ENCODE results near the gene TP53RK. TPM values are rescaled to one million over a fixed set of nuclear protein-coding genes. Genes with fewer than 3 reads are reported as not detected.
A peak's percentile ranks its signal among the peaks of the same experiment; 100 is the strongest.

Gene TP53RK
- total and polyA plus RNA-seq, 2 of the 13 experiments (the other 11 are each of a cell fraction or from before 2014, with no cell fraction given) = 12.9 to 25.5 TPM

GRCh38 chr20:46640536-46641311 is 48.5 kb downstream of the TP53RK start (continued):
- TF ChIP-seq BRF2 (CRISPR knock-in tag; IDR thresholded peaks at IDR 0.05) (no peak), NFKB2 (CRISPR knock-in tag; IDR thresholded peaks at IDR 0.05; ENCODE audit: borderline replicate concordance) (peak; percentile 65; the same call in 1 of the 2 replicates), SIN3B (IDR thresholded peaks at IDR 0.05; ENCODE audit: low read length) (no peak), ZFP36L2 (CRISPR knock-in tag; IDR thresholded peaks at IDR 0.05) (no peak), SNRNP70 (IDR thresholded peaks at IDR 0.05; ENCODE audit: low read depth, low read length) (no peak), ZBTB34 (CRISPR knock-in tag; IDR thresholded peaks at IDR 0.05) (no peak), IRX3 (CRISPR knock-in tag; IDR thresholded peaks at IDR 0.05; ENCODE audit: borderline replicate concordance, low read depth) (no peak), NR2F1 (CRISPR knock-in tag; IDR thresholded peaks at IDR 0.05) (peak; percentile 78 to 84), ZNF296 (CRISPR knock-in tag; conservative IDR thresholded peaks at IDR 0.05) (peak; percentile 35; the same call in 1 of the 2 replicates), ZNF816 (CRISPR knock-in tag; IDR thresholded peaks at IDR 0.05; ENCODE audit: borderline replicate concordance) (no peak), RNF2 (conservative IDR thresholded peaks at IDR 0.05; ENCODE audit: low read depth) (peak; percentile 60; the same call in 1 of the 2 replicates), RNF219 (CRISPR knock-in tag; IDR thresholded peaks at IDR 0.05) (no peak), RFXAP (CRISPR knock-in tag; IDR thresholded peaks at IDR 0.05; ENCODE audit: borderline replicate concordance) (peak; percentile 87; the same call in 1 of the 2 replicates), ZNF839 (CRISPR knock-in tag; IDR thresholded peaks at IDR 0.05; ENCODE audit: borderline replicate concordance) (no peak), ZNF747 (CRISPR knock-in tag; IDR thresholded peaks at IDR 0.05; ENCODE audit: borderline replicate concordance) (0 out of 2 replicates have a peak, but pooled peaks have one; percentile 25), PTBP1 (IDR thresholded peaks at IDR 0.05; ENCODE audit: low read depth, low read length, poor library complexity, severe bottlenecking) (no peak), ZBTB37 (CRISPR knock-in tag; IDR thresholded peaks at IDR 0.05) (no peak), ZNF607 (CRISPR knock-in tag; IDR thresholded peaks at IDR 0.05; ENCODE audit: borderline replicate concordance) (no peak), NFIC (IDR thresholded peaks at IDR 0.05; ENCODE audit: low read length) (peak; percentile 89; the same call in 1 of the 2 replicates), ZNF451 (CRISPR knock-in tag; IDR thresholded peaks at IDR 0.05) (no peak)

Data from HepG2 (cell line).